HG03039 (cell line): ENCODE results near the gene CDKL5.

Experiments
- ATAC-seq: cut with Tn5 transposase; IDR thresholded peaks from one replicate; pipeline ENCODE4 v1.9.1; 2021; ENCODE audit warnings: mild to moderate bottlenecking, moderate library complexity; ENCODE audit not compliant: unreplicated experiment

CDKL5 gene

DNA sequence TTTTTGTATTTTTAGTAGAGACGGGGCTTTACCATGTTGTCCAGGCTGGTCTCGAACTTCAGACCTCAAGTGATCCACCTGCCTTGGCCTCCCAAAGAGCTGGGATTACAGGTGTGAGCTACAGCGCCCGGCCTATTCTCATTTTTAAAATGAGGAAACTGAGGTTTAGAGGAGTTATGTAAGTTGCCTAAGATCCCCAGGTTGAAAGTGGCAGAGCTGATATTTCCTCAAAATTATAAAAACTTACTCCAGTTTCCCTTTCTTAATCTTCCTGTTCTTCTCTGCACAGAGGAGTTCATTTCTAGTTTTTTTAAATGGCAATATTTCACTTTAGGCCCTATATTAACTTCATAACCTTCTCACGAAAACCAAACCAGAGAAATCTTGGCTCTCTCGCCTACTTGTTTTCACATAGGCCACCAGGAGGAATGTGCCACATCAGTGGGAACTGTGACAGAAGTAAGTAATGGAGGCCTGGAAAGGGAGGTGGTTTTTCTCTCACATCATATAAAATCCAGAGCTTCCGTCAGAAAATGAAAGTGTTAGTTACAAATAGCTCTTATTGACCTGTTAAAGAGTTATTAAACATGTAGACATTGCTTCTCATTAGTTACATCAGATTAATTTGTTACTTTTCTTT lies 262.6 kb downstream of the CDKL5 start:
- ATAC-seq, result no peak

DNA sequence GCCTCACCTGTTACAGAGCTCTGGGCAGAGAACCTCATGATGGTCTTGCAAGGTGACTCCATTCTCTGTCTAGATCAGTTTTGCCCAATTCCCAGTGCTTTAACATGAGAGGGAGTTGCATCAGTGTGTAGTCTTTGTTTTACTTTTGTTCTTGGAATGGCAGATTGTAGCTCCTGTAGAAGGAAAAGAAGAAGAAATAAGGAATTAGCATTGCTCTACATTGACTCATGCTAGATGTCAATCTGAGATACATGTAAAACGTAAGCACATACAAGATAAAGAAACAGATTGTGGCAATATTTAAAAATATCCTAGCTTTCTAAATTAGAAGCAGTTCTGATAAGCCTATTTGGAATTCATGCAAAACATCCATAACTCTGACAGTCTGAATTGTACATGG lies 266.0 kb downstream of the CDKL5 start:
- ATAC-seq, result no peak

DNA sequence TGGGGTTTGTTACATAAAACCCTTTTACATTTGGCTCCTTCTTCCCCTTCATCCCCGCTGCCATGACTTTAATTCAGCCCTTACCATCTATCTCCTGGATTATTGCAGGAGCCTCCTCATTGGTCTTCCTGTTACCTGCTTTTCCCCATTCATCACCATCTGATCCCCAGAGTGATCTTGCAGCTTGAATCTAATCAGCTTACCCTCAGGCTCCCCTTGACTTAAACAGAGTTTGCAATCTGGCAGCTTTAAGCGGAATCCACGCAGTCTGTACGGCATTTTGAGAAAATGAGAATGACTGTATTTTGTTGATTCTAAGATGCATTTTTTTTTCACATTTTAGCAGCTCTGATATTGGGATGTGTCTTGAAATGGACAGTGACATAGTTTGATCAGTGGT lies 267.1 kb downstream of the CDKL5 start:
- no peak for ATAC-seq

DNA sequence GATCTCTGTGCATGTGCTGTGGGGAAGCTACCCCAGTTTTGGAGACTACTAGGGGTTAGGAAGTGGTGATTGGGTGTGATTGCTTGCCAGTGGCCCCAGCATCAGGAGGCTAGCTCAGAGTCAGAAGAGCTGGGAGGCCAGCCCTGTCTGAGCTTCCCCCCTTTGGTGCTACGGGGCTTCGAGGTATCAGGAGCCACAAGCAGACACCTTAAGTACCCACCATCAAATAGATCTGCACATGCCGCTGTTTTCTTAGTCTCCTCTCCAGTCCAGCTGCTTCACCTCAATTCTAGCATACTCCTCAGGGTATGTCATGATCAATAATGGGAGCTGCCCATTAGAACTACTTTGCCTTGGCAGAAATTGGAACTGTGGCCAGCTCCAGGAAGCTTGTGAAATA lies 271.2 kb downstream of the CDKL5 start:
- ATAC-seq, result no peak

DNA sequence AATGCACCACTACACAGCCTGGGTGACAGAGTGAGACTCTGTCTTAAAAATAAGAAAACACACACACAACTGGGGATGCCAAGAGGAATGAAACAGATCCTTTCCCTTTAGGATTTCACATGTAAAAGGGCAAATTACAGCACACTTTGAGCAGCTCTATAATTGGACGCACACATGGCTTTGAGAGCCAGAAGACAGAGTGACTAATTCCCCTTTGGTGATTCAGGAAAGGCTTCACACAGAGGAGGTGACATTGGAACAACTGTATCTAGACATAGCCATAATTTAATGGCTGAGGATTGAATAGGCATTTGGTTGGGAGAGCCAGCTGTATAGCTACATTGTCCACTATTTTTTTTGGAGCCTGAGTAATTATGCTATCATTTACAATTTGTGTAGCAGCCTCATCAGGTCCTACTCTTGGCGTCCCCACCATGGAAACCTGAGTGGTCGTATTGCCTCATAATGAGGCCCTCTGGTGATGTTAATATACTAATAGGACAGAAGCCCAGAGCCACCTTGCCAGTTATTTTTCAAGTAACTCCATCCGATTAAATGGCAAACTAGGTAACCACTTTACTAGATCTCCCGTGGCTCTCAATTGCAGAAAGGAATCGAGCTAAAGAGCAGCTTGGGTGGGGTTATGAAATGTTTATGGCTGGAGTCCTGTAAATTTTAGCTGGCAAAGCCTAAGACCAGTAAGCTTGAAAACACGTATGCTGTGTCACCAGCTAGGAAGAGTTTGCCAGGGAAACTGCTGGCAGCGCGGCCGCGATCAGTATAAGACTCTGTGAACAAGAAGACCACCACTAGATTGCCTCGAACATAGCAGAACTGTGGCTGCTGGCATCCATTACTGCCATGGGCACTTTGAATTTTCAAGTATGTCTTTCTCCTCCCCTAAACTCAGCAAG lies 273.6 kb downstream of the CDKL5 start:
- no peak for ATAC-seq

DNA sequence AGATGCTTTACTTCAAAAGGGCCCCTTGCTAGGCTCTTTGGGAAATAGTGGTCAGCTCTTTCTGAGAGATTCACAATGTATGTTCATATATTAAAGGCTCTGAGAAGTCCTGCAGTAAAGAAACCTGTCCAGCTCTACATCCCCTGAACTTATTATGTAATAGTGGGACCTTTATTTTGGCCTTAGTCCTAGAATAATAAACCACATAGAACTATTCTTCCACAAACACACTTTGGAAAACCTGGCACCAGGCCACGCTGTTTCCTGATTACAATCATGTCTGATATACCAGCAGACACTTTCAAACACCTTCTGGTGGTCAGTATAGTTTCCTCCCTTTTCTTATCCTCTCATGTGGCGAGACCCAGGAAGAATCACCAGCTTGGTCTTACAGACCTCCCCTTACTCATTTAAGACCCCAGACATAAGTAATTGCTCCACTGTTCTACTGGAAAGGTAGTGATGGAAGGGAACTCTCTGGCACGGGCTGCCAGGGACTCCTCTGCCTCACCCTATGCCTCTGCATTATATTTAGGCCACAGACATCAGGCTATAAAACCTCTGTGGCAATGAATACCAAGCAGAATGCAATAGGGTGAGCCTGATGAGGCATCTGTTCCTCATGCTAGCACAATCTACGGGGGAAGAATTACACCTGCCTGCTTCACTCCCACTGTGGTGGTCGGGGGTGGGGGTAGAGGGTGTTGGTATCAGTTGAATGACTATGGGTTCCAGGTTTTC lies 276.4 kb downstream of the CDKL5 start:
- no peak for ATAC-seq

DNA sequence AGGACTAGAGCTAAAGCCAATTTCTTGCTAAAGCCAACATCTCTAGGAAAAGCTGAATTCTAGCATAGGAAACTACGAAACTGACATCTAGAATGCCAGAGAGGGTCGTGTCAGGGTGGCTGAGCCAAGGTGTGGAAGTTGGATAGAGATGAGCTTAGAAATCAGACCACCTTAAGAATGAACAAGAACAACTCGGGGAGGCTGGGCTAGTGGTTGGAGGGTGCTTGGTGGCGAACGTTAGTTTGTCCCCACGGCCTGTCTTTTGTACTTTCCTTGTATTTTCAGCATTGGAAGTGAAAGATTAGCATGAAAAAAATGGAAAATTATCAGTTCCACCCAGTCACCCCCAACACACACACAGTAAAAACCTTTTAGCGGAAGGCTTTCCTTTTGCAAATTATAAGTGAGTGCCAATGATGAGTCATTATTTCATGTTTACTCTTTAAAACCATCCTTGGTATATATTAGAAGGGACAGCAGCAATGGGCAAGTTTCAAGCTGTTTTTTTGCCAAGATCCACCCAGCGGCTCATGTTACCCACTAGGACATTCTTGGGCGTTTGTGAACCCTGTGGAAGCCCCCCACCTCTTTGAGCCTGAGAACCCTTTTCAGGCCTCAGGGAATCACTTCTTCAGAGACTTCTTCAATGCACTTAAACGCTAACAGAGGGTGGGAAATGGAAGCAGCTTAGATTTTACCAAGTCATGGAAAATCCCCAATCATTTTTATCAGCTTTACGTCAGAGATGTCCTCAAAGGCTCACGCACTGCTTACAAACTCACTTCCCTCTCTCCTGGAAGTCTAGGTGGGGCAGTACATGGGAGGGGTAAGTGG lies 277.2 kb downstream of the CDKL5 start:
- ATAC-seq, result no peak
